ENCODE results near the gene IVL. TPM values are rescaled to one million over a fixed set of nuclear protein-coding genes. Genes with fewer than 3 reads are reported as not detected.

The IVL gene
- total and polyA plus RNA-seq, 4 donors: 0.02 TPM; not detected in 3

DNA sequence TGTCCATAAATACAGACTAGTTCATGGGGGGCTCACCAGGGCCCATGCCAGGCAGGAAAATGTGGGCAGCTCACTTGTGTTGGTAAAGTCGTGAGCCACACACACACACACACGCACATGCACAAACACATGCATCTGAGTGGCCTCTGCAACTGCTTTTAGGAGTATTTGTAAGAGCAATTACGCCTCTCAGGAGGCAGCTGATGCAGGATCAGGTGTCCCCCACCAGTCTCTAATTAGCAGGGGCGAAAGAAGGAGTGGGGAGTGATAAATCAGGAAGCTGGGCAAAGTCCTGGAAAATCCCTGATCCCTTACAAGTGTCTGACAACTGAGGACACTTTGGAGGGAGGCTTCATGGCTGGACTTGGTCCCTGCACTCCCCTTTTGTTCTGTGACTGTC lies 5.7 kb upstream of the IVL start:
- TF ChIP-seq EGR1 (IDR thresholded peaks at IDR 0.05; ENCODE audit: low read depth in 2 of 2) (no peak), NR2F2 (IDR thresholded peaks at IDR 0.05) (no peak), HNF4G (IDR thresholded peaks at IDR 0.05) (no peak), MAX (IDR thresholded peaks at IDR 0.05) (no peak), RAD21 (IDR thresholded peaks at IDR 0.05) (no peak)
- TF ChIP-seq, protein P1, sequence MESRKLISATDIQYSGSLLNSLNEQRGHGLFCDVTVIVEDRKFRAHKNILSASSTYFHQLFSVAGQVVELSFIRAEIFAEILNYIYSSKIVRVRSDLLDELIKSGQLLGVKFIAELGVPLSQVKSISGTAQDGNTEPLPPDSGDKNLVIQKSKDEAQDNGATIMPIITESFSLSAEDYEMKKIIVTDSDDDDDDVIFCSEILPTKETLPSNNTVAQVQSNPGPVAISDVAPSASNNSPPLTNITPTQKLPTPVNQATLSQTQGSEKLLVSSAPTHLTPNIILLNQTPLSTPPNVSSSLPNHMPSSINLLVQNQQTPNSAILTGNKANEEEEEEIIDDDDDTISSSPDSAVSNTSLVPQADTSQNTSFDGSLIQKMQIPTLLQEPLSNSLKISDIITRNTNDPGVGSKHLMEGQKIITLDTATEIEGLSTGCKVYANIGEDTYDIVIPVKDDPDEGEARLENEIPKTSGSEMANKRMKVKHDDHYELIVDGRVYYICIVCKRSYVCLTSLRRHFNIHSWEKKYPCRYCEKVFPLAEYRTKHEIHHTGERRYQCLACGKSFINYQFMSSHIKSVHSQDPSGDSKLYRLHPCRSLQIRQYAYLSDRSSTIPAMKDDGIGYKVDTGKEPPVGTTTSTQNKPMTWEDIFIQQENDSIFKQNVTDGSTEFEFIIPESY (IDR thresholded peaks at IDR 0.05): no peak
- TF ChIP-seq, protein P2, sequence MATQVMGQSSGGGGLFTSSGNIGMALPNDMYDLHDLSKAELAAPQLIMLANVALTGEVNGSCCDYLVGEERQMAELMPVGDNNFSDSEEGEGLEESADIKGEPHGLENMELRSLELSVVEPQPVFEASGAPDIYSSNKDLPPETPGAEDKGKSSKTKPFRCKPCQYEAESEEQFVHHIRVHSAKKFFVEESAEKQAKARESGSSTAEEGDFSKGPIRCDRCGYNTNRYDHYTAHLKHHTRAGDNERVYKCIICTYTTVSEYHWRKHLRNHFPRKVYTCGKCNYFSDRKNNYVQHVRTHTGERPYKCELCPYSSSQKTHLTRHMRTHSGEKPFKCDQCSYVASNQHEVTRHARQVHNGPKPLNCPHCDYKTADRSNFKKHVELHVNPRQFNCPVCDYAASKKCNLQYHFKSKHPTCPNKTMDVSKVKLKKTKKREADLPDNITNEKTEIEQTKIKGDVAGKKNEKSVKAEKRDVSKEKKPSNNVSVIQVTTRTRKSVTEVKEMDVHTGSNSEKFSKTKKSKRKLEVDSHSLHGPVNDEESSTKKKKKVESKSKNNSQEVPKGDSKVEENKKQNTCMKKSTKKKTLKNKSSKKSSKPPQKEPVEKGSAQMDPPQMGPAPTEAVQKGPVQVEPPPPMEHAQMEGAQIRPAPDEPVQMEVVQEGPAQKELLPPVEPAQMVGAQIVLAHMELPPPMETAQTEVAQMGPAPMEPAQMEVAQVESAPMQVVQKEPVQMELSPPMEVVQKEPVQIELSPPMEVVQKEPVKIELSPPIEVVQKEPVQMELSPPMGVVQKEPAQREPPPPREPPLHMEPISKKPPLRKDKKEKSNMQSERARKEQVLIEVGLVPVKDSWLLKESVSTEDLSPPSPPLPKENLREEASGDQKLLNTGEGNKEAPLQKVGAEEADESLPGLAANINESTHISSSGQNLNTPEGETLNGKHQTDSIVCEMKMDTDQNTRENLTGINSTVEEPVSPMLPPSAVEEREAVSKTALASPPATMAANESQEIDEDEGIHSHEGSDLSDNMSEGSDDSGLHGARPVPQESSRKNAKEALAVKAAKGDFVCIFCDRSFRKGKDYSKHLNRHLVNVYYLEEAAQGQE (IDR thresholded peaks at IDR 0.05): no peak
- H3K9ac ChIP-seq (ENCODE audit: low read depth in 1 of 2, low read length in 2 of 2): no peak overlapping the region
- WGBS: 82% methylated on average over 4 of the region's 4 CpGs
- no peaks in the 10 kb centered on the region for H3K27me3 ChIP-seq (ENCODE audit: control insufficient read depth in 4 of 4, insufficient read depth in 4 of 4, low read length in 3 of 4)
- no peak for DNase-seq (ENCODE audit: low spot score)
- H3K4me1 ChIP-seq (ENCODE audit: control insufficient read depth in 4 of 4, insufficient read depth in 4 of 4, low read length in 3 of 4): no peaks in the 10 kb centered on the region
- H3K9me3 ChIP-seq (ENCODE audit: control insufficient read depth in 4 of 4, low read length in 3 of 4): no peaks in the 10 kb centered on the region
- H3K4me3 ChIP-seq (ENCODE audit: low read depth in 1 of 3, low read length in 3 of 3): no peak overlapping the region
- no peak overlapping the region for H3K27ac ChIP-seq (ENCODE audit: low read depth in 1 of 2, low read length in 2 of 2)
- no peaks in the 10 kb centered on the region for H3K36me3 ChIP-seq (ENCODE audit: control insufficient read depth in 4 of 4, insufficient read depth in 3 of 4, low read depth in 1 of 4, low read length in 3 of 4)

- no peaks in the 10 kb centered on the region for H3K36me3 ChIP-seq (ENCODE audit: control insufficient read depth in 4 of 4, insufficient read depth in 3 of 4, low read depth in 1 of 4, low read length in 3 of 4)
- no peaks in the 10 kb centered on the region for H3K4me1 ChIP-seq (ENCODE audit: control insufficient read depth in 4 of 4, insufficient read depth in 4 of 4, low read length in 3 of 4)
- H3K4me3 ChIP-seq (ENCODE audit: low read depth in 1 of 3, low read length in 3 of 3): no peak overlapping the region
- no peak overlapping the region for H3K27ac ChIP-seq (ENCODE audit: low read depth in 1 of 2, low read length in 2 of 2)
- H3K27me3 ChIP-seq (ENCODE audit: control insufficient read depth in 4 of 4, insufficient read depth in 4 of 4, low read length in 3 of 4): no peaks in the 10 kb centered on the region
- H3K9me3 ChIP-seq (ENCODE audit: control insufficient read depth in 4 of 4, low read length in 3 of 4): no peaks in the 10 kb centered on the region
- no peak for DNase-seq (ENCODE audit: low spot score)
- no peak overlapping the region for H3K9ac ChIP-seq (ENCODE audit: low read depth in 1 of 2, low read length in 2 of 2)
- WGBS: 83% methylated on average over 7 of the region's 7 CpGs
- TF ChIP-seq HNF4A (conservative IDR thresholded peaks at IDR 0.05): no peak
- TF ChIP-seq, protein P2 (IDR thresholded peaks at IDR 0.05): no peak
- TF ChIP-seq GABPA (IDR thresholded peaks at IDR 0.05 in 1 of 2, conservative IDR thresholded peaks at IDR 0.05 in 1 of 2): no peak
- TF ChIP-seq NR2F2 (IDR thresholded peaks at IDR 0.05): no peak
- no peak for TF ChIP-seq HNF4G (IDR thresholded peaks at IDR 0.05)
- TF ChIP-seq RXRA (IDR thresholded peaks at IDR 0.05): no peak
- TF ChIP-seq, protein P1 (IDR thresholded peaks at IDR 0.05): no peak
- TF ChIP-seq CTCF (IDR thresholded peaks at IDR 0.05; ENCODE audit: low read depth, low read length, missing input control): no peak
- TF ChIP-seq, protein P3, sequence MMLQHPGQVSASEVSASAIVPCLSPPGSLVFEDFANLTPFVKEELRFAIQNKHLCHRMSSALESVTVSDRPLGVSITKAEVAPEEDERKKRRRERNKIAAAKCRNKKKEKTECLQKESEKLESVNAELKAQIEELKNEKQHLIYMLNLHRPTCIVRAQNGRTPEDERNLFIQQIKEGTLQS (IDR thresholded peaks at IDR 0.05): no peak
- no peak for TF ChIP-seq MAX (IDR thresholded peaks at IDR 0.05)
- TF ChIP-seq RAD21 (IDR thresholded peaks at IDR 0.05): no peak
- no peak for TF ChIP-seq EGR1 (IDR thresholded peaks at IDR 0.05; ENCODE audit: low read depth in 2 of 2)
- no peak for TF ChIP-seq JUND (IDR thresholded peaks at IDR 0.05)
- TF ChIP-seq TAF1 (conservative IDR thresholded peaks at IDR 0.05): no peak
- no peak for TF ChIP-seq YY1 (IDR thresholded peaks at IDR 0.05)
- TF ChIP-seq FOXA1 (IDR thresholded peaks at IDR 0.05): no peak
Observed at GRCh38 chr1:152904688-152905440, 3.5 kb upstream of the IVL start.

Data from liver (tissue), 9 donors.